Measurements from ENCODE around the gene HCAR3. TPM values are rescaled to one million over a fixed set of nuclear protein-coding genes. Genes with fewer than 3 reads are reported as not detected.
"Not testable (repeated sequence)": the region's sequence is repeated elsewhere in the genome, so short reads cannot be mapped to it uniquely, and the experiment has no call there.

HCAR3 gene
- total RNA-seq, 1 donor from 2014 or later = 0.34 TPM

GRCh38 chr12:122732611-122733010 is 16.0 kb upstream of the HCAR3 start:
- intact Hi-C loops (cut with micrococcal nuclease) = loop anchor here (1.0 to 2.0 kb wide), 2 partner anchors 20 to 85 kb away; partner anchors contain the start of gene DENR
- Mint-ChIP-seq H3K9me3 (peaks cover 12% of the 10 kb centered on the region), H3K27ac (peak overlapping the region; percentile 86), H3K36me3 (ENCODE audit: low read depth) (peaks cover 11% of the 10 kb centered on the region), H3K27me3 (ENCODE audit: low read depth) (no peaks in the 10 kb centered on the region), H3K4me1 (ENCODE audit: low read depth) (peaks cover 65% of the 10 kb centered on the region), H3K4me3 (ENCODE audit: low read depth) (peak overlapping the region; percentile 15)
- DNase-seq (ENCODE audit: low spot score) = no peak

GRCh38 chr12:122732170-122732569 is 15.6 kb upstream of the HCAR3 start:
- H3K4me1 Mint-ChIP-seq (ENCODE audit: low read depth) = peaks cover 67% of the 10 kb centered on the region
- H3K27me3 Mint-ChIP-seq (ENCODE audit: low read depth) = no peaks in the 10 kb centered on the region
- intact Hi-C loops (cut with micrococcal nuclease) = loop anchor here (2.0 kb wide), 1 partner anchor 21 kb away; the partner anchor contains the start of gene DENR
- peak overlapping the region; percentile 86 for H3K27ac Mint-ChIP-seq
- peak overlapping the region; percentile 51 for H3K4me3 Mint-ChIP-seq (ENCODE audit: low read depth)
- peaks cover 12% of the 10 kb centered on the region for H3K9me3 Mint-ChIP-seq
- peak; percentile 39 for DNase-seq (ENCODE audit: low spot score)
- peaks cover 11% of the 10 kb centered on the region for H3K36me3 Mint-ChIP-seq (ENCODE audit: low read depth)

DNA sequence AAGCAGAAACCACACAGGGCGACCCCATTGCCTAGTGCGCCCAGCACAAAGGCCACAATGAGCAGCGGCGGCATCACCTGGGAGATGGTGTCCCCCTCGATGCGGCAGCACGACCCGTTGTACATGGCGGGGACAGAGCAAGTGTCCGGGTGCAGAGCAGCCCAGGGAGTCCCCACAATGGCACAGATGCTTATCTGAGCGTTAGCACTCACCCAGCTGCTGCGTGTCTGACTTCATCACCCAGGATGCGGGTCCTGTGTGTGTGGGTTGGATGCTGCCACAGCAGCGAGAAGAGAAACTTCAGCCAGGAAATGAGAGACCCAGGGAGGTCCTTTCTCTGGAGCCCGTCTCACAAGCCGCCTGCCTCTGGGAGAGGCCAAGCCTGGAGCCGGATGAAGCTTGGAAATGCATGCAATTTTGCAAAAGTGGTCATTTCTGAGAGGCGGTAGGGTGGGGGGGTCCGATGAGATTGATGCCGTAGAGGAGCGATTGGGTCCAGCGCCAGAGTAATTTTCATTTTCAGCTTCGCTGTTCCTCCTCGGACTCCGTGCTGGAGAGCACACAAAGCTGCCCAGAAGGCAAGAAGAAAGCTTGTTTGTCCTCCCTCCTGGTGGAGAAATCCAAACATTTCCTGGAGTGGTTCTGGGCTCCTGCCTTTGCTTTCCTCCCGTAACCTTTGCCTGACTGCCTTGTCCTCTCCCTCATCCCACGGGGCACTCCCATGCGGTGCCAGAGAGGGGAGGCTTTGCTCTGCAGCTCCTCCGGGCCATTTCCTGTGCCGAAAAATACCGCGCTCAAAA is 13.8 kb upstream of the HCAR3 start, which contains the start of gene HCAR1:
TSS of gene HCAR1 (minus strand) at position 630 of the 800 bp plus-strand sequence. CDS start at position 125, 505 bp downstream.
- intact Hi-C loops (cut with micrococcal nuclease) = loop anchor here (1.0 kb wide), 1 partner anchor 9 kb away; no protein-coding TSS in a partner anchor
- peaks cover 16% of the 10 kb centered on the region for H3K36me3 Mint-ChIP-seq (ENCODE audit: low read depth)
- peak within 1 kb of the TSS; percentile 86 for H3K27ac Mint-ChIP-seq
- peak within 1 kb of the TSS; percentile 74 for H3K4me3 Mint-ChIP-seq (ENCODE audit: low read depth)
- H3K4me1 Mint-ChIP-seq (ENCODE audit: low read depth) = peaks cover 77% of the 10 kb centered on the region
- peak; percentile 74 for DNase-seq (ENCODE audit: low spot score)
- peaks cover 8% of the 10 kb centered on the region for H3K9me3 Mint-ChIP-seq
- no peaks in the 10 kb centered on the region for H3K27me3 Mint-ChIP-seq (ENCODE audit: low read depth)

GRCh38 chr12:122729583-122730214 is 13.1 kb upstream of the HCAR3 start:
- Mint-ChIP-seq H3K27me3 (ENCODE audit: low read depth) (no peaks in the 10 kb centered on the region), H3K4me3 (ENCODE audit: low read depth) (peak overlapping the region; percentile 74), H3K9me3 (peaks cover 8% of the 10 kb centered on the region), H3K4me1 (ENCODE audit: low read depth) (peaks cover 84% of the 10 kb centered on the region), H3K36me3 (ENCODE audit: low read depth) (peaks cover 22% of the 10 kb centered on the region), H3K27ac (peak overlapping the region; percentile 85)
- intact Hi-C loops (cut with micrococcal nuclease) = loop anchor here (1.0 kb wide), 1 partner anchor 8 kb away; no protein-coding TSS in a partner anchor
- no peak for DNase-seq (ENCODE audit: low spot score)

DNA sequence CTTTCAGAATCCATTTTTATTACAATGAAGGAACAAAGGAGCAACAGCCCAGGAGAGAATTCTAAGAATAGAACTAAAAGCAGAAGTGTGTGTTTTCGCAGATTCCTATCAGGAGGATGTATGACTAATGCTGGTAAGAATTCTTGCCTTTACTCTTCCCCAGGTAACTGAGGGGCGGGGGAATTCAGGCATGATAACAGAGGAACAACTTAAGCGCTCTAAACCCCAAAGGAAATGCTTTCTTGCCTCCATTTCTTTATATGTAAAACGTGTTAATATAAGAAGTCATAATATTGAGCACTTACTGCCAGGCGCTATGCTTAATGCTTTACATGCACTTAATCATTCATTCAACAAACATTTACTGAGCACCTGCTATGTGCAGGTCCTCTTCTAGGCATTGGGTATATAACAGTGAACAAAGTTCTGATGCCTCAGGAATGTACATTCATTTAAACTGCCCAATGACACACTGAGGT is 9.5 kb upstream of the HCAR3 start:
- Mint-ChIP-seq H3K4me1 (ENCODE audit: low read depth) (peaks cover 65% of the 10 kb centered on the region), H3K27me3 (ENCODE audit: low read depth) (no peaks in the 10 kb centered on the region)
- intact Hi-C loops (cut with micrococcal nuclease) = no loop called here

DNA sequence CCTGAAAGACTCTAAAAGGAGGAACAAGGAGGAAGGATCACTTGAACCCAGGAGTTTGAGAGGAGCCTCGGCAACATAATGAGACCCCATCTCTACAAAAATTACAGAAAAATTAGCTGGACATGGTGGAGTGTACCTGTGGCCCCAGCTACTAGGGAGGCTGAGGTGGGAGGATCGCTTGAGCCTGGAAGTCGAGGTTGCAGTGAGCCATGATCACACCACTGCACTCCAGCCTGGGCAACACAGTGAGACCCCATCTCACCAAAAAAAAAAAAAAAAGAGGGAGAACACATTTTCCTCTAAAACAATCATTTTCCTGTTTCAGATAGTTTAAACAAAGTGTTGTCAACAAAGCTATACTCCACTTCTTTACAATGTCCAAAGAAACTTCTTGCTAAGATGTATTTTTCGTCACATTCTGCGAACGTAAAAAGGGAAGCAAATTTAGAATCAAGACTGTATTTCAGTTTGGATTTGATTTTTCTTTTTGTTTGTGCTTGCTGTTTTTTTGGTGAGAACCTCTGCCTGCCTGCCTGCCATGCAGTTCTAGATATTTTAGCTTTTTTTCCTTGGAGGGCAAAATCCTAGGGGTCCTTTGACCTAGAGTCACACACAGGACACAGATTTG is 9.0 kb upstream of the HCAR3 start:
- Mint-ChIP-seq H3K9me3 (no peaks in the 10 kb centered on the region), H3K27ac (peak overlapping the region; percentile 71), H3K4me3 (ENCODE audit: low read depth) (peak overlapping the region; percentile 70), H3K36me3 (ENCODE audit: low read depth) (peaks cover 19% of the 10 kb centered on the region), H3K27me3 (ENCODE audit: low read depth) (no peaks in the 10 kb centered on the region), H3K4me1 (ENCODE audit: low read depth) (peaks cover 63% of the 10 kb centered on the region)
- DNase-seq (ENCODE audit: low spot score) = no peak
- intact Hi-C loops (cut with micrococcal nuclease) = no loop called here

More for the DNA sequence above, 9.5 kb upstream of the HCAR3 start:
- peak; percentile 27 for DNase-seq (ENCODE audit: low spot score)
- peaks cover 19% of the 10 kb centered on the region for H3K36me3 Mint-ChIP-seq (ENCODE audit: low read depth)
- H3K27ac Mint-ChIP-seq = peak overlapping the region; percentile 71
- H3K9me3 Mint-ChIP-seq = no peaks in the 10 kb centered on the region
- H3K4me3 Mint-ChIP-seq (ENCODE audit: low read depth) = peak overlapping the region; percentile 70

- intact Hi-C loops (cut with micrococcal nuclease) = loop anchor here (5.0 kb wide), 1 partner anchor 173 kb away; the partner anchor contains the start of gene VPS37B
- no peaks in the 10 kb centered on the region for H3K9me3 Mint-ChIP-seq
- peaks cover 19% of the 10 kb centered on the region for H3K36me3 Mint-ChIP-seq (ENCODE audit: low read depth)
- no peak overlapping the region for H3K27ac Mint-ChIP-seq
- peaks cover 59% of the 10 kb centered on the region for H3K4me1 Mint-ChIP-seq (ENCODE audit: low read depth)
- no peak for DNase-seq (ENCODE audit: low spot score)
- H3K27me3 Mint-ChIP-seq (ENCODE audit: low read depth) = no peaks in the 10 kb centered on the region
- H3K4me3 Mint-ChIP-seq (ENCODE audit: low read depth) = no peak overlapping the region
These were observed 8.1 kb upstream of the HCAR3 start for GRCh38 chr12:122724641-122725243.

- DNase-seq (ENCODE audit: low spot score) = no peak
- Mint-ChIP-seq H3K4me1 (ENCODE audit: low read depth) (peaks cover 37% of the 10 kb centered on the region), H3K9me3 (no peaks in the 10 kb centered on the region), H3K36me3 (ENCODE audit: low read depth) (peaks cover 14% of the 10 kb centered on the region), H3K27ac (peak overlapping the region; percentile 51), H3K27me3 (ENCODE audit: low read depth) (no peaks in the 10 kb centered on the region), H3K4me3 (ENCODE audit: low read depth) (no peak overlapping the region)
- intact Hi-C loops (cut with micrococcal nuclease) = loop anchor here (5.0 kb wide), 1 partner anchor 175 kb away; the partner anchor contains the start of gene VPS37B
These were observed 5.8 kb upstream of the HCAR3 start for GRCh38 chr12:122722387-122722786.

GRCh38 chr12:122721057-122721545 is 4.5 kb upstream of the HCAR3 start:
- H3K27me3 Mint-ChIP-seq (ENCODE audit: low read depth) = no peaks in the 10 kb centered on the region

DNA sequence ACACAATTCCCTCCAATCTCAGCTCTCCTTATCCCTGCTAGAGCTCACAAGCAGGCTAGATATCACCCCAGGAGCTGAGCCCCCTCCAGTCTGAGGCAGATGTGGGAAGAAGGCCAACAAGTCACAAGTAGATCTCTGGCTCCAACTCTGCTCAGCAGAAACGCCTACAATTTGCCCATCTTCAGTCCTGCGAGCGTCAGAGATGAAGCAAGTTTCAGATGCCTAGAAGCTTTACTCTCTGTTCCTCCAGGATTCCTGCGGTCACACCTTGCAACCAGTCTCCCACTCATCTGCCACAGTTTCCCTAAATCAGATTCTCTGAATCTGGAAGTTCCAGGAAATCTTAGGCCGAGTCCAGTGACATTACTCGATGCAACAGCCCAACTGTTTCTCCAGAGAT is 1.4 kb downstream of the HCAR3 start:
- H3K4me1 Mint-ChIP-seq (ENCODE audit: low read depth); H3K4me3 Mint-ChIP-seq (ENCODE audit: low read depth); H3K9me3 Mint-ChIP-seq; DNase-seq (ENCODE audit: low spot score); H3K27me3 Mint-ChIP-seq (ENCODE audit: low read depth); intact Hi-C loops (cut with micrococcal nuclease); H3K27ac Mint-ChIP-seq; H3K36me3 Mint-ChIP-seq (ENCODE audit: low read depth): not testable (repeated sequence)

More at GRCh38 chr12:122721057-122721545, 4.5 kb upstream of the HCAR3 start:
- Mint-ChIP-seq H3K36me3 (ENCODE audit: low read depth) (peaks cover 10% of the 10 kb centered on the region), H3K4me3 (ENCODE audit: low read depth) (no peak overlapping the region), H3K4me1 (ENCODE audit: low read depth) (peaks cover 32% of the 10 kb centered on the region), H3K27ac (peak overlapping the region; percentile 83), H3K9me3 (no peaks in the 10 kb centered on the region)
- intact Hi-C loops (cut with micrococcal nuclease) = loop anchor here (1.0 to 5.0 kb wide), 4 partner anchors 9 to 176 kb away; partner anchors contain the start of genes DENR, HCAR1 and VPS37B
- no peak for DNase-seq (ENCODE audit: low spot score)

- H3K4me1 Mint-ChIP-seq (ENCODE audit: low read depth); H3K36me3 Mint-ChIP-seq (ENCODE audit: low read depth); intact Hi-C loops (cut with micrococcal nuclease); H3K27me3 Mint-ChIP-seq (ENCODE audit: low read depth); H3K4me3 Mint-ChIP-seq (ENCODE audit: low read depth); DNase-seq (ENCODE audit: low spot score); H3K9me3 Mint-ChIP-seq; H3K27ac Mint-ChIP-seq: not testable (repeated sequence)
These were observed 3.0 kb downstream of the HCAR3 start for GRCh38 chr12:122713491-122714188.

All from activated T-helper 2 cell treated with anti-CD3 and anti-CD28 coated beads, Interferon-gamma antibody, Interleukin-2, Interleukin-4, amounts not matched to agents 10 μg/mL and 5 μg/mL and 100 μg/mL, durations not matched to agents 14 hours and 24 hours and 36 hours (primary cell).